PC-3 (cell line): ENCODE measurements around the gene SAPCD2. TPM values are rescaled to one million over a fixed set of nuclear protein-coding genes. Genes with fewer than 3 reads are reported as not detected.

Source experiments
- total RNA-seq: library from RNA; depleted of rRNA; stranded (reverse); fragments of >200 nt; gene quantifications from 2 replicates; pipeline ENCODE4 v1.2.3, GENCODE V29; 2014; rRNA removed

Gene SAPCD2
- total RNA-seq, 1 experiment from 2014 or later: 98.4 TPM

Other genes with a start within 250 kb of the SAPCD2 start
- gene AJM1, start 228.1 kb downstream of the SAPCD2 start, total RNA-seq: 1.4 and 2.6 TPM in 2 replicates
- 83.2 and 111 TPM in 2 replicates for gene PHPT1, start 221.1 kb downstream of the SAPCD2 start, total RNA-seq
- 3.0 and 5.3 TPM in 2 replicates for gene MAMDC4, start 218.2 kb downstream of the SAPCD2 start, total RNA-seq
- 544 and 562 TPM in 2 replicates for gene EDF1, start 204.2 kb downstream of the SAPCD2 start, total RNA-seq
- 11.5 and 25.4 TPM in 2 replicates for gene TRAF2, start 184.0 kb downstream of the SAPCD2 start, total RNA-seq
- 138 and 159 TPM in 2 replicates for gene FBXW5, start 125.8 kb downstream of the SAPCD2 start, total RNA-seq
- gene C8G, start 125.3 kb downstream of the SAPCD2 start, total RNA-seq: 0.77 TPM in 1 of 2 replicates, not detected in the other
- gene LCN12, start 118.3 kb downstream of the SAPCD2 start, total RNA-seq: 0.55 TPM in 1 of 2 replicates, not detected in the other
- gene PTGDS, start 93.1 kb downstream of the SAPCD2 start, total RNA-seq: not detected in 2 replicates
- not detected in 2 replicates for gene LCNL1, start 87.6 kb downstream of the SAPCD2 start, total RNA-seq
- 113 and 137 TPM in 2 replicates for gene PAXX, start 78.1 kb downstream of the SAPCD2 start, total RNA-seq
- 1.4 and 4.3 TPM in 2 replicates for gene CLIC3, start 74.0 kb downstream of the SAPCD2 start, total RNA-seq
- gene ABCA2, start 42.3 kb downstream of the SAPCD2 start, total RNA-seq: 25.9 and 31.5 TPM in 2 replicates
- not detected in 2 replicates for gene FUT7, start 38.5 kb downstream of the SAPCD2 start, total RNA-seq
- 25.4 and 33.3 TPM in 2 replicates for gene NPDC1, start 24.4 kb downstream of the SAPCD2 start, total RNA-seq
- gene ENTPD2, start 16.5 kb downstream of the SAPCD2 start, total RNA-seq: 0.92 and 1.3 TPM in 2 replicates
- 5.0 and 6.4 TPM in 2 replicates for gene UAP1L1, start 7.0 kb upstream of the SAPCD2 start, total RNA-seq
- gene MAN1B1, start 16.4 kb upstream of the SAPCD2 start, total RNA-seq: 65.5 and 71.6 TPM in 2 replicates
- gene DPP7, start 44.2 kb upstream of the SAPCD2 start, total RNA-seq: 101 and 103 TPM in 2 replicates
- gene GRIN1, start 68.6 kb upstream of the SAPCD2 start, total RNA-seq: 0.11 TPM in 1 of 2 replicates, not detected in the other
- gene LRRC26, start 99.5 kb upstream of the SAPCD2 start, total RNA-seq: 0.40 and 2.0 TPM in 2 replicates
- gene TMEM210, start 101.5 kb upstream of the SAPCD2 start, total RNA-seq: not detected in 2 replicates
- gene ANAPC2, start 118.0 kb upstream of the SAPCD2 start, total RNA-seq: 21.6 and 30.2 TPM in 2 replicates
- 123 and 148 TPM in 2 replicates for gene SSNA1, start 118.1 kb upstream of the SAPCD2 start, total RNA-seq
- 11.3 and 14.7 TPM in 2 replicates for gene TPRN, start 130.2 kb upstream of the SAPCD2 start, total RNA-seq
- gene TMEM203, start 135.1 kb upstream of the SAPCD2 start, total RNA-seq: 31.3 and 36.4 TPM in 2 replicates
- gene NDOR1, start 135.1 kb upstream of the SAPCD2 start, total RNA-seq: 21.5 and 25.7 TPM in 2 replicates
- 1.7 and 2.8 TPM in 2 replicates for gene RNF208, start 151.7 kb upstream of the SAPCD2 start, total RNA-seq
- 0.29 and 1.3 TPM in 2 replicates for gene CYSRT1, start 154.6 kb upstream of the SAPCD2 start, total RNA-seq
- 1.2 and 1.7 TPM in 2 replicates for gene RNF224, start 156.9 kb upstream of the SAPCD2 start, total RNA-seq
- 1.0 and 1.5 TPM in 2 replicates for gene SLC34A3, start 160.3 kb upstream of the SAPCD2 start, total RNA-seq
- gene TUBB4B, start 170.7 kb upstream of the SAPCD2 start, total RNA-seq: 424 and 599 TPM in 2 replicates
- gene STPG3, start 180.7 kb upstream of the SAPCD2 start, total RNA-seq: not detected in 2 replicates
- 50.7 and 69.5 TPM in 2 replicates for gene NELFB, start 184.8 kb upstream of the SAPCD2 start, total RNA-seq
- 28.9 and 32.7 TPM in 2 replicates for gene TOR4A, start 207.2 kb upstream of the SAPCD2 start, total RNA-seq
- 35.5 and 36.8 TPM in 2 replicates for gene NRARP, start 231.7 kb upstream of the SAPCD2 start, total RNA-seq